ENCODE results near the gene TCF3. TPM values are rescaled to one million over a fixed set of nuclear protein-coding genes. Genes with fewer than 3 reads are reported as not detected.

TCF3 gene
- total and polyA plus RNA-seq, 10 of the 15 experiments (the other 5 are each of a cell fraction or from before 2014, with no cell fraction given), result 6.7 to 282 (median 70.7) TPM

GRCh38 chr19:1569997-1570396 lies 82.4 kb downstream of the TCF3 start:
- CTCF ChIA-PET, result no interaction called here
- 54% methylated on average over 2 of the region's 4 CpGs for WGBS (ENCODE audit: insufficient coverage, insufficient replicate concordance, low lambda C conversion rate, missing lambda C conversion rate)
- SMC1A ChIA-PET (ENCODE audit: uncharacterized antibody, unreplicated experiment), result no interaction called here
- intact Hi-C loops (cut with micrococcal nuclease; ENCODE audit: unreplicated experiment), result no loop called here
- POLR2A ChIA-PET, result interaction anchor here (0.6 kb wide), 1 partner anchor 127 kb away, joined by 4 read pairs; no protein-coding TSS in a partner anchor
- Histone ChIP-seq H3K9me3 (replicated peaks; ENCODE audit: control insufficient read depth, insufficient read depth, low read length) (no peaks in the 10 kb centered on the region), H3K4me3 (no peak overlapping the region), H3K36me3 (ENCODE audit: control insufficient read depth in 2 of 2, insufficient read depth in 2 of 2, low read length in 1 of 2) (no peaks in the 10 kb centered on the region), H2AFZ (ENCODE audit: control insufficient read depth, low read depth, low read length) (no peak overlapping the region), H3K4me2 (ENCODE audit: control insufficient read depth, insufficient read depth) (no peak overlapping the region), H3K27me3 (replicated peaks in 1 of 2; ENCODE audit: control insufficient read depth in 2 of 2, insufficient read depth in 2 of 2, low read length in 1 of 2) (no peaks in the 10 kb centered on the region), H3K9ac (ENCODE audit: control insufficient read depth, insufficient read depth, low read length) (no peak overlapping the region), H3K4me1 (ENCODE audit: control insufficient read depth, insufficient read depth, low read length) (no peaks in the 10 kb centered on the region), H4K20me1 (ENCODE audit: control insufficient read depth, insufficient read depth) (no peaks in the 10 kb centered on the region), H3K79me2 (ENCODE audit: control insufficient read depth, insufficient read depth, low read length) (no peaks in the 10 kb centered on the region), H3K27ac (ENCODE audit: control insufficient read depth, insufficient read depth) (no peak overlapping the region)
- ATAC-seq (no peak), FAIRE-seq (no peak), DNase-seq (ENCODE audit: low read depth, low spot score) (no peak)
- no TSS peak for BruUV-seq (replicated peaks)
- RAD21 ChIA-PET (ENCODE audit: unreplicated experiment), result no interaction called here
- TF ChIP-seq TARDBP (IDR thresholded peaks at IDR 0.05; ENCODE audit: borderline replicate concordance), result no peak
- TF ChIP-seq, protein P1, sequence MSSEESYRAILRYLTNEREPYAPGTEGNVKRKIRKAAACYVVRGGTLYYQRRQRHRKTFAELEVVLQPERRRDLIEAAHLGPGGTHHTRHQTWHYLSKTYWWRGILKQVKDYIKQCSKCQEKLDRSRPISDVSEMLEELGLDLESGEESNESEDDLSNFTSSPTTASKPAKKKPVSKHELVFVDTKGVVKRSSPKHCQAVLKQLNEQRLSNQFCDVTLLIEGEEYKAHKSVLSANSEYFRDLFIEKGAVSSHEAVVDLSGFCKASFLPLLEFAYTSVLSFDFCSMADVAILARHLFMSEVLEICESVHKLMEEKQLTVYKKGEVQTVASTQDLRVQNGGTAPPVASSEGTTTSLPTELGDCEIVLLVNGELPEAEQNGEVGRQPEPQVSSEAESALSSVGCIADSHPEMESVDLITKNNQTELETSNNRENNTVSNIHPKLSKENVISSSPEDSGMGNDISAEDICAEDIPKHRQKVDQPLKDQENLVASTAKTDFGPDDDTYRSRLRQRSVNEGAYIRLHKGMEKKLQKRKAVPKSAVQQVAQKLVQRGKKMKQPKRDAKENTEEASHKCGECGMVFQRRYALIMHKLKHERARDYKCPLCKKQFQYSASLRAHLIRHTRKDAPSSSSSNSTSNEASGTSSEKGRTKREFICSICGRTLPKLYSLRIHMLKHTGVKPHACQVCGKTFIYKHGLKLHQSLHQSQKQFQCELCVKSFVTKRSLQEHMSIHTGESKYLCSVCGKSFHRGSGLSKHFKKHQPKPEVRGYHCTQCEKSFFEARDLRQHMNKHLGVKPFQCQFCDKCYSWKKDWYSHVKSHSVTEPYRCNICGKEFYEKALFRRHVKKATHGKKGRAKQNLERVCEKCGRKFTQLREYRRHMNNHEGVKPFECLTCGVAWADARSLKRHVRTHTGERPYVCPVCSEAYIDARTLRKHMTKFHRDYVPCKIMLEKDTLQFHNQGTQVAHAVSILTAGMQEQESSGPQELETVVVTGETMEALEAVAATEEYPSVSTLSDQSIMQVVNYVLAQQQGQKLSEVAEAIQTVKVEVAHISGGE (CRISPR knock-in tag; IDR thresholded peaks at IDR 0.05), result no peak
- TF ChIP-seq, protein P2, sequence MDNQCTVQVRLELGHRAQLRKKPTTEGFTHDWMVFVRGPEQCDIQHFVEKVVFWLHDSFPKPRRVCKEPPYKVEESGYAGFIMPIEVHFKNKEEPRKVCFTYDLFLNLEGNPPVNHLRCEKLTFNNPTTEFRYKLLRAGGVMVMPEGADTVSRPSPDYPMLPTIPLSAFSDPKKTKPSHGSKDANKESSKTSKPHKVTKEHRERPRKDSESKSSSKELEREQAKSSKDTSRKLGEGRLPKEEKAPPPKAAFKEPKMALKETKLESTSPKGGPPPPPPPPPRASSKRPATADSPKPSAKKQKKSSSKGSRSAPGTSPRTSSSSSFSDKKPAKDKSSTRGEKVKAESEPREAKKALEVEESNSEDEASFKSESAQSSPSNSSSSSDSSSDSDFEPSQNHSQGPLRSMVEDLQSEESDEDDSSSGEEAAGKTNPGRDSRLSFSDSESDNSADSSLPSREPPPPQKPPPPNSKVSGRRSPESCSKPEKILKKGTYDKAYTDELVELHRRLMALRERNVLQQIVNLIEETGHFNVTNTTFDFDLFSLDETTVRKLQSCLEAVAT (IDR thresholded peaks at IDR 0.05), result no peak
- TF ChIP-seq PAX5 (IDR thresholded peaks at IDR 0.05; ENCODE audit: borderline replicate concordance, low read depth, low read length), result no peak
- no peak for TF ChIP-seq RAD51 (IDR thresholded peaks at IDR 0.05)
- in situ Hi-C loops (cut with MboI), result no loop called here

Data from GM12878 (cell line).